Keratinocyte (primary cell): ENCODE measurements around the gene MMEL1.

Experiments
- CTCF ChIP-seq, 3 experiments: IDR thresholded peaks in 1 of 3; conservative IDR thresholded peaks in 1 of 3; optimal IDR thresholded peaks in 1 of 3; 2 replicates in 2 of 3; 3 replicates in 1 of 3; pipeline versions ENCODE3 to v1.5.1; 2011; ENCODE audit warnings: low read length in 3 of 3, mild to moderate bottlenecking in 3 of 3, moderate library complexity in 2 of 3, control low read depth in 1 of 3, inconsistent platforms in 1 of 3; ENCODE audit not compliant: insufficient read depth in 2 of 3; ENCODE audit errors: extremely low read depth in 1 of 3
- EZH2 ChIP-seq: IDR thresholded peaks from one replicate; pipeline ENCODE4 v1.6.1; 2012; ENCODE audit warnings: inconsistent platforms, mild to moderate bottlenecking, low read length, moderate library complexity

DNA sequence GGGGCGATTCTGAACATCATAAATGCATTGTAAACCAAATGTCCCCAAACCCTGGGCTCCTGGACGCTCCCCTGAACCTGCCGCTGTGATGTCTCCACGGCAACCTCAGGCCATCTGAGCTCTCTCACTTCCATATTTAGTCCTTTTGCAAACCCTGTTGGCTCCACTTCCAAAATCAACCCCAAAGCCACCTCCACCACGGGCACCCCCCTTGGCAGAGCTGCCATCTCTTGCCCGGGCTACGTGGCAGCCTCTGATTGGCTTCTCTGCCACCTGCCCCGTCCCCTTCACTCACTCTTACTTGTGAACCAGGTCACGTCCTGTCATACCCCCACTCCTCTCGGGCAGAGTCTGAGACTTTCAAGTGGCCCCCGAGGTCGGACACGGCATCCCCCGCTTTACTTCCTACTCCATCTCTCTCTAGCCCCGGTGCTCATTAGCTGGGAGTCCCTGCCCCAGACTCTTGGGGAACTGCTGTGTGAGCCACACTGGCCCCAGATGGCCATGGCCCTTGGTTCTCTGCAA is 30.4 kb downstream of the MMEL1 start:
- TF ChIP-seq CTCF (optimal IDR thresholded peaks at IDR 0.05 in 1 of 3, IDR thresholded peaks at IDR 0.05 in 1 of 3, conservative IDR thresholded peaks at IDR 0.05 in 1 of 3; ENCODE audit: extremely low read depth in 1 of 3, insufficient read depth in 2 of 3, low read length in 3 of 3) (no peak), EZH2 (no peak)
